Kidney epithelial cell (primary cell): ENCODE results near the gene STK4. TPM values are rescaled to one million over a fixed set of nuclear protein-coding genes. Genes with fewer than 3 reads are reported as not detected.

Source experiments
- DNase-seq: peaks from one replicate; pipeline ENCODE4 v3.0.0-alpha.2; 2010; ENCODE audit warnings: low read depth
- H3K27me3 ChIP-seq: 2 replicates; pipeline ENCODE4 v1.6.0; 2011; ENCODE audit warnings: low read length; ENCODE audit not compliant: control insufficient read depth, insufficient read depth
- H3K36me3 ChIP-seq: 2 replicates; pipeline ENCODE4 v1.5.1; 2011; ENCODE audit warnings: low read length; ENCODE audit not compliant: control insufficient read depth, insufficient read depth
- H3K4me3 ChIP-seq: 2 replicates; pipeline ENCODE4 v1.5.1; 2011; ENCODE audit warnings: low read depth, mild to moderate bottlenecking, control low read depth, low read length
- CTCF ChIP-seq: IDR thresholded peaks from 2 replicates; pipeline ENCODE4 v1.5.1; 2011; ENCODE audit warnings: mild to moderate bottlenecking, moderate library complexity, low read length, control low read depth, inconsistent platforms; ENCODE audit not compliant: insufficient read depth, poor library complexity, severe bottlenecking
- total RNA-seq: library from RNA; depleted of rRNA; stranded (reverse); fragments of >200 nt; gene quantifications from 2 replicates; pipeline ENCODE4 v1.2.3, GENCODE V29; 2015

The STK4 gene
- total RNA-seq, 1 donor from 2014 or later: 27.1 TPM

- Histone ChIP-seq H3K36me3 (no peaks in the 10 kb centered on the region), H3K4me3 (peak within 1 kb of the TSS; percentile 72), H3K27me3 (no peaks in the 10 kb centered on the region)
- DNase-seq: peak; percentile 66
- no peak for TF ChIP-seq CTCF
These were observed 6.0 kb upstream of the STK4 start, which contains the start of gene TOMM34 for GRCh38 chr20:44960103-44960852. Gene TOMM34, minus strand, starts transcription at chr20:44960397. Its CDS starts 64 bp downstream, at chr20:44960333.

- H3K36me3 ChIP-seq: no peaks in the 10 kb centered on the region
- DNase-seq: no peak
- no peak overlapping the region for H3K4me3 ChIP-seq
- TF ChIP-seq CTCF: no peak
- H3K27me3 ChIP-seq: no peaks in the 10 kb centered on the region
These were observed 5.1 kb upstream of the STK4 start for GRCh38 chr20:44961011-44961869.

GRCh38 chr20:44961870-44962267, 4.4 kb upstream of the STK4 start:
- no peaks in the 10 kb centered on the region for H3K27me3 ChIP-seq
- TF ChIP-seq CTCF: no peak
- H3K4me3 ChIP-seq: no peak overlapping the region
- H3K36me3 ChIP-seq: no peaks in the 10 kb centered on the region
- DNase-seq: peak; percentile 16

GRCh38 chr20:44962483-44962882, 3.8 kb upstream of the STK4 start:
- no peak for TF ChIP-seq CTCF
- no peaks in the 10 kb centered on the region for H3K36me3 ChIP-seq
- H3K27me3 ChIP-seq: no peaks in the 10 kb centered on the region
- DNase-seq: no peak
- H3K4me3 ChIP-seq: no peak overlapping the region

DNA sequence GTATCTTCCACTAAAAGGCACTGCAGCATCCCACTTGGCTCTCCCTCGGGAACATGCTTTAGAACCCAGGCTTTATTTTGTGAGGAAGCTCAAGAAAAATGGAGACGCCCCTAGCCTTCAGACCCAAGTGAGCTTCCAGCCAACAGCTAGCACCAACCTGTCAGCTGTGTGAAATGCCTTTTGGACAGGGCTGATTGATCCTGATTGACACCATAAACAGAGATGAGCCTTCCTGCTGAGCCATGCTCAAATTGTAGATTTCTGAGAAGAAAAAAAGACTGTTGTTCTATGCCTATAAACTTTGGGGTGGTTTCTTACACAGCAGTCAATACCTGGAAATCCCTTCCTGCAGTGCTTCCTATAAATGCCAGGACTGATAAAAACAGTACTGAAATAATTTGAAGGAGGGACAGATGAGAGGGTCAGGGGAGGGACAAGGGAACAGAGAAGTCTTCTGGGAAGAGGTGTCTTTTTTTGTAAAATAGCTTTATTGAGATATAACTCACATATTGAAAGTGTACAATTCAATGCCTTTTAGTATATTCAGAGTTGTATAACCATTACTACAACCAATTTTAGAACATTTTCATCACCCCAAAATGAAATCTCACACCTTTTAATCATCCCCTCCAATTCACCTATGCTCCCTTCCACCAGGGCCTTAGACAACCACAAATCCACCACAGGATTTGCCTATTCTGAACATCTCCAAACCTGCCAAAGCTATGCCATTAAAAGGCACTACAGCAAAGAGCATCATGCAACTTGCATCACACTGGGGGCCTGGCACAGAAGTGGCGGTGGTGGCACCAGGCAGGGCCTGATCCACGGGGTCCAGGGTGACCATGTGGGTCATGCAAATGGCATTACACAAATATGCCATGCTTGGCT, 2.7 kb upstream of the STK4 start:
- DNase-seq: no peak
- H3K4me3 ChIP-seq: no peak overlapping the region
- TF ChIP-seq CTCF: no peak

More for the DNA sequence above, 2.7 kb upstream of the STK4 start:
- Histone ChIP-seq H3K36me3 (no peaks in the 10 kb centered on the region), H3K27me3 (no peaks in the 10 kb centered on the region)
